Pancreas (tissue), 10 donors: ENCODE data around the gene LDLRAD4. TPM values are rescaled to one million over a fixed set of nuclear protein-coding genes. Genes with fewer than 3 reads are reported as not detected.

Experiments
- ATAC-seq, 4 donors: fragments of 200-7000 bp; cut with Tn5 transposase; one replicate each; pipeline versions ENCODE4 v1.8.0 to v1.9.1; 2020; ENCODE audit warnings: mild to moderate bottlenecking in 4 of 4, moderate library complexity in 4 of 4
- DNase-seq, 6 donors: peaks; one replicate each; pipeline ENCODE4 v3.0.0-alpha.2; 2020
- FAIRE-seq: peaks from 2 replicates; lab custom pipeline; 2012; peaks lifted over from hg19 to GRCh38; lab: Jason Lieb, UNC
- H3K27ac ChIP-seq, 4 donors: fragments of 200-600 bp; sonication (generic); 1 replicate in 3 of 4; 2 replicates in 1 of 4; pipeline versions ENCODE4 v1.5.0 to v1.8.0; 2020
- H3K27me3 ChIP-seq, 4 donors: fragments of 200-600 bp; one replicate each; pipeline ENCODE4 v1.8.0; 2021
- H3K36me3 ChIP-seq, 3 donors: fragments of 200-600 bp; sonication (generic) in 1 of 3; one replicate each; pipeline versions ENCODE4 v1.5.0 to v1.8.0; 2020 to 2021
- H3K4me1 ChIP-seq, 3 donors: fragments of 200-600 bp; one replicate each; pipeline ENCODE4 v1.8.0; 2021
- H3K4me3 ChIP-seq, 4 donors: fragments of 200-600 bp; sonication (generic) in 2 of 4; one replicate each; pipeline versions ENCODE4 v1.5.0 to v1.8.0; 2020 to 2021
- H3K9me3 ChIP-seq, 4 donors: fragments of 200-600 bp; one replicate each; pipeline ENCODE4 v1.8.0; 2021
- WGBS, 2 donors: extraction: QIAGEN DNeasy Blood & Tissue Kit; methylation state at CpG; one replicate each; pipeline ENCODE4 v1.1.7; 2013; 5-methylcytosine and 5-hydroxymethylcytosine counted together
- intact Hi-C, 3 donors: fragments of 100-400 bp; cut with DNase I; formaldehyde crosslinking; loops; one replicate each; pipeline versions ENCODE4 v1.11.1 to v1.14.2; 2022
- polyA plus RNA-seq, 2 donors: library from polyadenylated mRNA; stranded (reverse); fragments of 200-250 nt; gene quantifications; one replicate each; pipeline ENCODE4 v1.2.3, GENCODE V29; 2013
- total RNA-seq, 6 donors: library from RNA; stranded (reverse); fragmentation: NEBNext Ultra II Directional in 4 of 6; extraction: Animal tissue kit (Norgen Biotek cat#: 25700) in 4 of 6; gene quantifications; one replicate each; pipeline versions ENCODE4 v1.2.1 to v1.2.4, GENCODE V29; 2021 to 2023
- TF ChIP-seq, protein P1 (sequence below), 4 donors: fragments of 200-600 bp; sonication (generic) in 3 of 4; IDR thresholded peaks; one replicate each; pipeline versions ENCODE4 v1.5.0 to v1.8.0; 2021; ENCODE audit warnings: antibody characterized with exemption in 4 of 4
- donor health status: healthy with polysubstance abuse.
- donor health status: DM: no; HTN: no; CAD: no; lungs with moderate emphysema.
- donor health status: DM: no; HTN: no; CAD: no.
- donor health status: control.
- donor health status: control.
- donor health status: Bipolar disorder and iron deficiency.
- donor health status: DM: yes; HTN: yes; CAD: no.
- donor health status: DM: no; HTN: no; CAD: no.
- donor health status: DM: no; HTN: no; CAD: no.
- donor health status: DM: yes; HTN: yes; CAD: no.

LDLRAD4 gene
- total and polyA plus RNA-seq, 8 donors, result 2.5 to 21.8 (median 5.7) TPM

GRCh38 chr18:13320891-13321425, 102.4 kb downstream of the LDLRAD4 start:
- Histone ChIP-seq H3K4me3 (no peak overlapping the region), H3K27ac (no peak overlapping the region), H3K27me3 (no peaks in the 10 kb centered on the region), H3K4me1 (no peaks in the 10 kb centered on the region), H3K36me3 (no peaks in the 10 kb centered on the region), H3K9me3 (no peaks in the 10 kb centered on the region)
- no peak for ATAC-seq
- FAIRE-seq, result no peak
- TF ChIP-seq, protein P1, sequence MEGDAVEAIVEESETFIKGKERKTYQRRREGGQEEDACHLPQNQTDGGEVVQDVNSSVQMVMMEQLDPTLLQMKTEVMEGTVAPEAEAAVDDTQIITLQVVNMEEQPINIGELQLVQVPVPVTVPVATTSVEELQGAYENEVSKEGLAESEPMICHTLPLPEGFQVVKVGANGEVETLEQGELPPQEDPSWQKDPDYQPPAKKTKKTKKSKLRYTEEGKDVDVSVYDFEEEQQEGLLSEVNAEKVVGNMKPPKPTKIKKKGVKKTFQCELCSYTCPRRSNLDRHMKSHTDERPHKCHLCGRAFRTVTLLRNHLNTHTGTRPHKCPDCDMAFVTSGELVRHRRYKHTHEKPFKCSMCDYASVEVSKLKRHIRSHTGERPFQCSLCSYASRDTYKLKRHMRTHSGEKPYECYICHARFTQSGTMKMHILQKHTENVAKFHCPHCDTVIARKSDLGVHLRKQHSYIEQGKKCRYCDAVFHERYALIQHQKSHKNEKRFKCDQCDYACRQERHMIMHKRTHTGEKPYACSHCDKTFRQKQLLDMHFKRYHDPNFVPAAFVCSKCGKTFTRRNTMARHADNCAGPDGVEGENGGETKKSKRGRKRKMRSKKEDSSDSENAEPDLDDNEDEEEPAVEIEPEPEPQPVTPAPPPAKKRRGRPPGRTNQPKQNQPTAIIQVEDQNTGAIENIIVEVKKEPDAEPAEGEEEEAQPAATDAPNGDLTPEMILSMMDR (IDR thresholded peaks at IDR 0.05), result no peak
- no peak for DNase-seq
- intact Hi-C loops, result no loop called here
- WGBS, 2 donors, result 83 to 89% methylated on average over 17 of the region's 17 CpGs

DNA sequence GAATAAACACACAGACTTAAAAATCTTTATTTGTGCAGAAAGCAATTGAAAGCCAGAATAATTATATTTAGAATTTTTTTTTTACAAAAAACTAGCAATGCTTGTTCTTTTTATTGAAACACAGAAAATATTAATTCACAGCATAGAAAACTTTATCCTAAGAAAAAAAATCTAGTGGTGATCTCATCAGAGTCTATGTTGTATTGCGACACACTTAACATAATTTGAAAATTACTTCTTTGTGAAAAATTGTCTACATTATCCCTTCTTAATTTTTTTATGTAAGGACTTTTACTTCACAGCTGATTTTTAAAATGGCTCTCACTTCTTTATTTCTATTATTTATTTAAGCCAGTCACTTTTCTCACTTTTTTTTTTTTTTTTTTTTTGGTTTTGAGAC, 103.4 kb downstream of the LDLRAD4 start:
- Histone ChIP-seq H3K9me3 (no peaks in the 10 kb centered on the region), H3K36me3 (no peaks in the 10 kb centered on the region), H3K4me1 (no peaks in the 10 kb centered on the region), H3K4me3 (no peak overlapping the region), H3K27me3 (no peaks in the 10 kb centered on the region), H3K27ac (no peak overlapping the region)
- TF ChIP-seq, protein P1 (IDR thresholded peaks at IDR 0.05), result no peak
- intact Hi-C loops, result no loop called here
- FAIRE-seq (no peak), ATAC-seq (no peak), DNase-seq (no peak)
- 95 to 100% methylated on average over 1 of the region's 1 CpG for WGBS, 2 donors

GRCh38 chr18:13323186-13323585, 104.6 kb downstream of the LDLRAD4 start:
- no peak for FAIRE-seq
- Histone ChIP-seq H3K27me3 (no peaks in the 10 kb centered on the region), H3K9me3 (no peaks in the 10 kb centered on the region), H3K36me3 (no peaks in the 10 kb centered on the region), H3K27ac (no peak overlapping the region), H3K4me1 (no peaks in the 10 kb centered on the region), H3K4me3 (no peak overlapping the region)
- intact Hi-C loops, result no loop called here
- TF ChIP-seq, protein P1 (IDR thresholded peaks at IDR 0.05), result no peak
- ATAC-seq, result no peak
- 85 to 88% methylated on average over 9 of the region's 9 CpGs for WGBS, 2 donors
- no peak for DNase-seq

DNA sequence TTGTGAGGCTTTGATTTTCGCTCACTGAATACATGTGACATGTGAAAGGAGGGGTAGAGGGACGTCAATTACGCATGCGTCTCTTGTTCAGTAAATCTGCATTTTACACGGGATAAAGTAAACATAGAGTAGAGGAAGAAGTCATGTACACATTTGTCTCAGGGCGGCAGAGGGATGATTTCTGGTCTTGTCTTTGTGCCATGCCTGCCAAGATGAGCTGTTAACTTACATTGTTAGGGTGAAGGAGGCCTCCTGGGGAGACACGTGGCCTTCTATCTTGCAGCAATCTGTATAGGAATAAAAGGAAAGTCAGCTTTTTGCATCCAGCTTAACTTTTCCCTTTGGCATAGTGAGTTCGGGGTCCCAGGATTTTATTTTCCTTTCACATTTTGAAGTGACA, 106.3 kb downstream of the LDLRAD4 start:
- FAIRE-seq (no peak), DNase-seq (no peak), ATAC-seq (no peak)
- TF ChIP-seq, protein P1 (IDR thresholded peaks at IDR 0.05), result no peak
- H3K27ac ChIP-seq, result no peak overlapping the region
- H3K4me1 ChIP-seq, result no peaks in the 10 kb centered on the region
- 74 to 76% methylated on average over 8 of the region's 8 CpGs for WGBS, 2 donors
- no peaks in the 10 kb centered on the region for H3K27me3 ChIP-seq
- no peaks in the 10 kb centered on the region for H3K9me3 ChIP-seq
- H3K36me3 ChIP-seq, result no peaks in the 10 kb centered on the region
- H3K4me3 ChIP-seq, result no peak overlapping the region
- intact Hi-C loops, result no loop called here

DNA sequence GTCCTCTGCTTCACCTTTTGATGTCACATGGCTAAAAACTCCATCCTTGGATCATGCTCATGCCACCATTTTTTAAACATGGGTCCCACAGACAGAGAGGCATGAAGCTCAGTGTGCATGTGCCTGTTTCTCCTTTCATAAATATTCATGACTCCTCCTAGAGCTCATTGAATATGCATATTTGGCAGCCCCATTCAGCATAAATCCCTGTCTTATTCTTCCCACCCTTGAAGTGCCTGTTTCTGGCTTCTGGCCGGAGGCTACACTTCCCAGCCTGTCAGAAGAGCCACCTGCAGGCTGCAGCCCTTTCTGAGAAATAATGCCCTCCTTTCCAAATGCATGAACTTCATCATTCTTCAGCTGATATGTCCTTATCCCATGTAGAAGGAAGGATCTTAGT, 109.7 kb downstream of the LDLRAD4 start:
- intact Hi-C loops, result no loop called here
- no peak overlapping the region for H3K27ac ChIP-seq
- no peaks in the 10 kb centered on the region for H3K27me3 ChIP-seq
- DNase-seq, result no peak
- TF ChIP-seq, protein P1 (IDR thresholded peaks at IDR 0.05), result no peak
- H3K4me1 ChIP-seq, result no peaks in the 10 kb centered on the region
- WGBS, 2 donors, result 79 to 80% methylated on average over 1 of the region's 1 CpG
- H3K9me3 ChIP-seq, result no peaks in the 10 kb centered on the region
- ATAC-seq, result no peak
- no peak overlapping the region for H3K4me3 ChIP-seq
- FAIRE-seq, result no peak
- H3K36me3 ChIP-seq, result no peaks in the 10 kb centered on the region
